Testis (tissue), 2 donors: Measurements from ENCODE around the gene CDH13.

ENCODE experiments used
- CTCF ChIP-seq, 3 experiments: fragments of 450-650 bp in 2 of 3; fragments of 200-600 bp in 1 of 3; sonication (generic) in 1 of 3; IDR thresholded peaks; one replicate each; pipeline ENCODE4 v1.5.1; 2016 to 2019; ENCODE audit warnings: antibody characterized with exemption in 3 of 3, mild to moderate bottlenecking in 2 of 3, moderate library complexity in 1 of 3
- POLR2A ChIP-seq: fragments of 450-650 bp; IDR thresholded peaks from one replicate; pipeline ENCODE4 v1.6.1; 2017; ENCODE audit warnings: antibody characterized with exemption, mild to moderate bottlenecking, moderate library complexity

DNA sequence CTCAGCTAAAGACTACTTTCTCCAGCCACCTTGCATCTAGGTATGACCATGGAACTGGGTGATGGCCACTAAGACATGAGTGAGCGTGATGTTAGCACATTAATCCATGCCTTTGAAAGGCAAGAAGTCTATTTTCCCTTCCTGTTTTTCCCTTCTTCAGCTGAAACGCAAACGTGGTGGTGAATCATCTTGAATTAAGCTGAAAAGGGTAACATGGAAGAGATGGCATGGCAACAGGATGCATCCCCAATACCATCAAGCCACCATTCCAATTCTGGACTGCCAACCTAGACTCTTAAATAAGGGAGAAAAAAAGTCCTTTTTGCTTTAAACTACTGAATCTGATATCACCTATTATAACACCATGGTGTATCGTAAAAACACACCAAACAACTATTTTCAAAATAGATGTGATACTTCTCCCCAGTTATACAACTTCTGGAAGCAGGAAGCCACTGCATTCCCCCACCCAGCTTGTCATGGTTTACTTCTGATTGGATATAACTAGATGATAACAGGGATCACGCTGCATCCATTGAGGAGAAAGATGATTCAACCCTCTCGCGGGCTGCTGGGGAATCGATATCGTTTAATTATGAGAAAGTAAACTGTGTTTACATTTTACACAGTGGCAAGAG is 368.6 kb downstream of the CDH13 start:
- TF ChIP-seq CTCF (IDR thresholded peaks at IDR 0.05) (no peak), POLR2A (no peak)
